Smooth muscle cell (in vitro differentiated cells): ENCODE measurements around the gene DMWD. TPM values are rescaled to one million over a fixed set of nuclear protein-coding genes. Genes with fewer than 3 reads are reported as not detected.

Source experiments
- DNase-seq: peaks from one replicate; lab custom pipeline; 2025; ENCODE audit not compliant: unreplicated experiment; lab: John Stamatoyannopoulos, UW
- H2AFZ ChIP-seq: fragments of 200-600 bp; sonication (generic); 2 replicates; pipeline ENCODE4 v1.6.0; 2016; ENCODE audit warnings: antibody characterized with exemption, low read depth, mild to moderate bottlenecking
- H3F3A ChIP-seq: fragments of 200-600 bp; sonication (generic); 2 replicates; pipeline ENCODE4 v1.6.0; 2017; ENCODE audit warnings: antibody characterized with exemption, low read depth
- H3K27ac ChIP-seq: fragments of 200-600 bp; sonication (generic); 2 replicates; pipeline ENCODE4 v1.5.1; 2016; ENCODE audit warnings: low read depth, mild to moderate bottlenecking
- H3K27me3 ChIP-seq: fragments of 200-600 bp; sonication (generic); 2 replicates; pipeline ENCODE4 v1.6.1; 2016; ENCODE audit warnings: low read depth, mild to moderate bottlenecking
- H3K36me3 ChIP-seq: fragments of 200-600 bp; sonication (generic); 2 replicates; pipeline ENCODE4 v1.5.1; 2016; ENCODE audit warnings: low read depth
- H3K4me1 ChIP-seq: fragments of 200-600 bp; sonication (generic); 2 replicates; pipeline ENCODE4 v1.5.1; 2016; ENCODE audit warnings: low read depth
- H3K4me2 ChIP-seq: fragments of 200-600 bp; sonication (generic); 2 replicates; pipeline ENCODE4 v1.6.0; 2016; ENCODE audit warnings: mild to moderate bottlenecking
- H3K4me3 ChIP-seq: fragments of 200-600 bp; sonication (generic); 2 replicates; pipeline ENCODE4 v1.5.1; 2016; ENCODE audit warnings: mild to moderate bottlenecking
- H3K79me2 ChIP-seq: fragments of 200-600 bp; sonication (generic); 2 replicates; pipeline ENCODE4 v1.6.0; 2016; ENCODE audit warnings: low read depth, mild to moderate bottlenecking
- H3K9ac ChIP-seq: fragments of 200-600 bp; sonication (generic); 2 replicates; pipeline ENCODE4 v1.6.0; 2016; ENCODE audit warnings: low read depth
- H3K9me3 ChIP-seq: fragments of 200-600 bp; sonication (generic); replicated peaks from 2 replicates; pipeline ENCODE4 v1.5.1; 2016; ENCODE audit warnings: low read depth
- H4K20me1 ChIP-seq: fragments of 200-600 bp; sonication (generic); 2 replicates; pipeline ENCODE4 v1.6.0; 2016; ENCODE audit warnings: low read depth
- CTCF ChIP-seq: fragments of 200-600 bp; sonication (generic); IDR thresholded peaks from 2 replicates; pipeline ENCODE4 v1.5.1; 2017; ENCODE audit warnings: borderline replicate concordance, mild to moderate bottlenecking, antibody characterized with exemption; ENCODE audit not compliant: insufficient read depth, poor library complexity, severe bottlenecking
- WGBS: methylation state at CpG from one replicate; pipeline ENCODE4 v1.1.7; 2016; ENCODE audit warnings: low lambda C conversion rate; 5-methylcytosine and 5-hydroxymethylcytosine counted together
- polyA plus RNA-seq: library from polyadenylated mRNA; unstranded; fragments of >200 nt; fragmentation: Nextera tagmentation; extraction: Ambion mirVana; gene quantifications from 2 replicates; pipeline ENCODE4 v1.2.1, GENCODE V29; 2016
- total RNA-seq: library from RNA; depleted of rRNA; stranded (reverse); fragments of >200 nt; gene quantifications from 2 replicates; pipeline ENCODE4 v1.2.3, GENCODE V29; 2014

The DMWD gene
- total and polyA plus RNA-seq, 2 experiments from 2014 or later: 16.1 to 57.6 TPM

DNA sequence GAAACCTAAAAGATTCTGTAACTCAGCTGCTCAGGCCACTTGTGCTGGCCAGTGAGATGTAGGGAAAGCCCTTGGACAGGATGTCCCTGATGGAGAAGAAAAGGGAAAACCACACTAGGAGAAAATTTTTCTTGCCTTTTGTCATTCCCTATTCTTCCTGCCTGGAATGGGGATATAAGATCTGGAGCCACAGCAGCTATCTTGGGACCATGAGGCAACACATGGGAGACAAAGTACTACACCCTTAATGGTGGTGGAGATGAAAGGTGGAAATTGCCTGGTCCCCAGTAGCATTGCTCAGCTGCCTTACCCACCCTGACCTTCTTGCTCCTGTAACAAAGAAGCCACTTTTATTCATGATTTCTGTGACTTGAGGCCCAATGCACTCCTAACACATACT lies 13.1 kb upstream of the DMWD start:
- Histone ChIP-seq H3K9ac (no peak overlapping the region), H3K27me3 (no peaks in the 10 kb centered on the region), H4K20me1 (no peaks in the 10 kb centered on the region), H3K4me1 (no peaks in the 10 kb centered on the region), H3K4me3 (no peak overlapping the region), H3F3A (peaks cover 3% of the 10 kb centered on the region), H3K4me2 (no peak overlapping the region), H3K79me2 (no peaks in the 10 kb centered on the region), H2AFZ (no peak overlapping the region), H3K27ac (no peak overlapping the region), H3K9me3 (no peaks in the 10 kb centered on the region), H3K36me3 (no peaks in the 10 kb centered on the region)
- TF ChIP-seq CTCF: no peak
- no peak for DNase-seq

GRCh38 chr19:45804959-45805230 lies 12.2 kb upstream of the DMWD start:
- Histone ChIP-seq H3K4me1 (no peaks in the 10 kb centered on the region), H3K9ac (no peak overlapping the region), H3F3A (peaks cover 4% of the 10 kb centered on the region), H3K4me2 (no peak overlapping the region), H4K20me1 (no peaks in the 10 kb centered on the region), H3K27me3 (no peaks in the 10 kb centered on the region), H3K4me3 (no peak overlapping the region), H2AFZ (no peak overlapping the region), H3K9me3 (no peaks in the 10 kb centered on the region), H3K36me3 (no peaks in the 10 kb centered on the region), H3K79me2 (no peaks in the 10 kb centered on the region), H3K27ac (no peak overlapping the region)
- no peak for DNase-seq
- WGBS: 98% methylated on average over 8 of the region's 8 CpGs
- no peak for TF ChIP-seq CTCF

- H3K9ac ChIP-seq: no peak overlapping the region
- TF ChIP-seq CTCF: no peak
- 94% methylated on average over 51 of the region's 57 CpGs for WGBS
- no peaks in the 10 kb centered on the region for H3K79me2 ChIP-seq
- H3K4me2 ChIP-seq: no peak overlapping the region
- H3K27me3 ChIP-seq: no peaks in the 10 kb centered on the region
- H3K27ac ChIP-seq: no peak overlapping the region
- H3K9me3 ChIP-seq: no peaks in the 10 kb centered on the region
- peaks cover 7% of the 10 kb centered on the region for H3F3A ChIP-seq
- no peak for DNase-seq
- no peaks in the 10 kb centered on the region for H4K20me1 ChIP-seq
- H3K4me1 ChIP-seq: peaks cover 4% of the 10 kb centered on the region
- no peak overlapping the region for H2AFZ ChIP-seq
- H3K36me3 ChIP-seq: no peaks in the 10 kb centered on the region
- no peak overlapping the region for H3K4me3 ChIP-seq
These were observed 11.7 kb upstream of the DMWD start for GRCh38 chr19:45804140-45804958.

DNA sequence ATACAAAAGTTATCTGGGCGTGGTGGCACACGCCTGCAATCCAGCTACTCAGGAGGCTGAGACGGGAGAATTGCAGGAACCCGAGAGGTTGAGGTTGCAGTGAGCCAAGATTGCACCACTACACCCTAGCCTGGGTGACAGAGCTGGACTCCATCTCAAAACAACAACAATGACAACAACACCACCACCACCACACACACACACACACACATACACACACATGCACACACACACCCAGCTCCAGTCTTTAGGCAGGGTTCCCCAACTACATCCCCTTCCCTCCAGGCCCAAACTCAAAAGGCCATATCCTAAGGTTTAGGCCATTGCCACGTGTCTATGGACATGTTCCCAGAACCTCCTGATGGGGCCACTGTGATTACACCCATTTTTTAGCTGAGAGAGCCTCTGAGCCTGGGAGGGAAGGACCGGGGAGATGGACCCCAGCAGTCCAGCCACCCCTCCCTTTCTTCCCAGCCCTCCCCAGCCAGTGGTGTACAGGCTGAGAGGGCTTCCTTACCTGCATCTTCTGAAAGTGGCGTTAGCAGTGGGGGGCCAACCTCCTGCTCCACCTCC lies 9.0 kb upstream of the DMWD start:
- Histone ChIP-seq H3K9me3 (no peaks in the 10 kb centered on the region), H3F3A (peaks cover 9% of the 10 kb centered on the region), H3K4me3 (no peak overlapping the region), H3K4me2 (no peak overlapping the region), H3K36me3 (no peaks in the 10 kb centered on the region), H3K27me3 (no peaks in the 10 kb centered on the region), H2AFZ (no peak overlapping the region), H4K20me1 (no peaks in the 10 kb centered on the region), H3K9ac (no peak overlapping the region), H3K79me2 (no peaks in the 10 kb centered on the region), H3K27ac (no peak overlapping the region), H3K4me1 (peaks cover 7% of the 10 kb centered on the region)
- WGBS: 94% methylated on average over 7 of the region's 7 CpGs
- TF ChIP-seq CTCF: no peak
- no peak for DNase-seq
